ENCODE results near the gene PSMC5. TPM values are rescaled to one million over a fixed set of nuclear protein-coding genes. Genes with fewer than 3 reads are reported as not detected.
A peak's percentile ranks its signal among the peaks of the same experiment; 100 is the strongest.

The PSMC5 gene
- total RNA-seq, 2 donors from 2014 or later, result 59.3 to 105 TPM

DNA sequence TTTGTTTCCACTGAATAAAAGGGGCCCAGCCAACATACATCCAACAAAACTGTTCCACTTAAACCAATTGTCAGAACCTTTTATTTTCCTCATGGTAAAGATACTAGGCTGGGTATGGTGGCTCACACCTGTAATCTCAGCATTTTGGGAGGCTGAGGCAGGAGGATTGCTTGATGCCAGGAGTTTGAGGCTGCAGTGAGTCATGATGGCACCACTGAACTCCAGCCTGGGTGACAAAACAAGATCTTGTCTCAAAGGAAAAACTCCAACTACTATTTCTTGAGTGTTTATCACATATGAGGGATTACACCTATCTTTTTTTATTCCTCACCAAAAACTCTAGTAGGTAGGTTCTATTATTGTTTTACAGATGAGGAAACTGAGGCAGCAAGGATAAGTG lies 4.7 kb upstream of the PSMC5 start:
- Histone ChIP-seq H3K36me3 (peaks cover 78% of the 10 kb centered on the region), H3K27ac (peak overlapping the region; percentile 64 to 68), H3K4me3 (no peak overlapping the region), H3K9me3 (no peaks in the 10 kb centered on the region), H3K27me3 (no peaks in the 10 kb centered on the region), H3K4me1 (peaks cover 0 to 37% of the 10 kb centered on the region in 2 donors)
- DNase-seq (ENCODE audit: low spot score), result no peak
- TF ChIP-seq, protein P1, sequence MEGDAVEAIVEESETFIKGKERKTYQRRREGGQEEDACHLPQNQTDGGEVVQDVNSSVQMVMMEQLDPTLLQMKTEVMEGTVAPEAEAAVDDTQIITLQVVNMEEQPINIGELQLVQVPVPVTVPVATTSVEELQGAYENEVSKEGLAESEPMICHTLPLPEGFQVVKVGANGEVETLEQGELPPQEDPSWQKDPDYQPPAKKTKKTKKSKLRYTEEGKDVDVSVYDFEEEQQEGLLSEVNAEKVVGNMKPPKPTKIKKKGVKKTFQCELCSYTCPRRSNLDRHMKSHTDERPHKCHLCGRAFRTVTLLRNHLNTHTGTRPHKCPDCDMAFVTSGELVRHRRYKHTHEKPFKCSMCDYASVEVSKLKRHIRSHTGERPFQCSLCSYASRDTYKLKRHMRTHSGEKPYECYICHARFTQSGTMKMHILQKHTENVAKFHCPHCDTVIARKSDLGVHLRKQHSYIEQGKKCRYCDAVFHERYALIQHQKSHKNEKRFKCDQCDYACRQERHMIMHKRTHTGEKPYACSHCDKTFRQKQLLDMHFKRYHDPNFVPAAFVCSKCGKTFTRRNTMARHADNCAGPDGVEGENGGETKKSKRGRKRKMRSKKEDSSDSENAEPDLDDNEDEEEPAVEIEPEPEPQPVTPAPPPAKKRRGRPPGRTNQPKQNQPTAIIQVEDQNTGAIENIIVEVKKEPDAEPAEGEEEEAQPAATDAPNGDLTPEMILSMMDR (IDR thresholded peaks at IDR 0.05), result no peak

DNA sequence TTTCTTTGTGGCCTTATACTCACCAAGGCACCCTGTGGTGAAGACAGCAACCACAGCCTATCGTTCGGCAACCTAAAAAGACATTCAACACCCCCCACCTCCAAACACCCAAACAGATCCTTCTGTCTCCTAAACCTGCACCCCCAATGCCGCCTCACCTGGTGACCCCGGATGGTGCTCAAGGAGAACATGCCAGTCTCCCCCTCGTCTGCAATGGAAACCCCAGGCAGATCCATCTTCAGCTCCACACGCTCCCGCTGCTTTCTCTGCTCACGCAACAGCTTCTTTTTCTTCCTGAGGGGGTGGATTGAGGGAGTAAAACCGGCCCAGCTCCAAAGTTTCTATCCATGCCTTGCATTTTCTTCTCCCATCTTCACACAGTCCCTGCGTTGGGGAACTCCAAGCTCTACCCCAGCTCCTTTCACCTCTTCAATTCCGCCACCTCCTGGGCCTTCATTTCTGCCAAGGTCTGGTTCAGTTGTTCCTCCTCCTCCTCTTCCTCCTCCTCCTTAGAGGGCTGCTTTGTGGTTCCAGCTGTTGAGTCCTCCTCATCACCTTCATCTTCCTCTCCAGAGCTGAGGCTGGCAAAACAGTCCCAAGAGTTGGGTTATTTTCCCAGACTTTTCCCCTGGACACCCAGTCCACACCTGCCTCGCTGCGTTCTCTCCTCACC lies 3.4 kb upstream of the PSMC5 start:
- DNase-seq (ENCODE audit: low spot score), result no peak
- Histone ChIP-seq H3K27ac (no peak overlapping the region), H3K9me3 (no peaks in the 10 kb centered on the region), H3K27me3 (no peaks in the 10 kb centered on the region), H3K4me3 (no peak overlapping the region), H3K4me1 (peaks cover 0 to 47% of the 10 kb centered on the region in 2 donors), H3K36me3 (peaks cover 66% of the 10 kb centered on the region)
- TF ChIP-seq, protein P1 (IDR thresholded peaks at IDR 0.05), result no peak

DNA sequence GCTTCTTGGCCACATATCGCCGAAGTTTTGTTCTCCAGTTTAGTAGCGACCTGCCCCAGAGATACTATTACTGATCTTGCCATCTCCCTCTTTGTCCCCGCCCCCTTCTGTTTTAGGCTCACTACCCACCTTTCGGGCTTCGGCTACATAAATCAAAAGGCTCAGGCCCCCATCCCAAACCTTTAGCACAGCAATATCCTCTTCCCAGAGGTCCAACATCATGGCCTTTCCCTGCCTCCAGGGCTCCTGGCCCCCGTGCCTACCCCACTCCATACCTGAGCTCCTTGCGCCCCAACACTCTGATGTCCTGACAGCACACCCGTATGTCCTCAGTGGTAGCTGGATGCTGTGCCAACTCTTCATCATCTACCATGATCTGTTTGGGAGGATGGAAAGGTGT lies 2.9 kb upstream of the PSMC5 start:
- H3K36me3 ChIP-seq, result peaks cover 66% of the 10 kb centered on the region
- no peak overlapping the region for H3K27ac ChIP-seq

DNA sequence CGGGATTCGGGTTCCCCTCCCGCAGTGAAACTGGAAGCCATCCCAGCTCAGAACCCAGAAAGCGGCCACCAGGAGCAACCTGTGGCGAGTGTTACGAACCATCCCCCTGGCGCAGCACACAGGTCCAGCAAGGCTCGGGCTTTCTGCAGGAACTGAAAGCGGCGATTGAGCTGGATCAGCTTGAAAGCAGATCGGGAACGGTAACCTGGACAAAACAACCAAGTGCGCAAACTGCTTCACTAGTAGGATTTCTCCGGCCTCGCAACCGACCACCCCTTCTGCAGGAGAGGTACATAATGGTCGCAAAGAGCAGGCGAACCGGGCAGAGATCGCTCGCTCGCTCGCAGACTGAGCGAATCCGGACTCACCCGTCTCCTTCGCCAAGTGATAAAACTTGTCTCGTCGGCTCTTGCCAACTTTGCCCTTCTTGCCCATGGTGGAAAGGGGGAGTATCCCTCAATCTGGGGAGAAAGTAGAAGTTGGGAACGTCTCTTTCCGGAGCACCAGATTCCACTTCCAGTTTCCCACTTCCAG lies 696 bp upstream of the PSMC5 start:
- H3K9me3 ChIP-seq, result no peaks in the 10 kb centered on the region
- peaks cover 66% of the 10 kb centered on the region for H3K36me3 ChIP-seq
- TF ChIP-seq, protein P1 (IDR thresholded peaks at IDR 0.05), result no peak
- peak overlapping the region; percentile 77 to 89 for H3K4me3 ChIP-seq
- no peaks in the 10 kb centered on the region for H3K27me3 ChIP-seq
- H3K4me1 ChIP-seq, result peaks cover 0 to 40% of the 10 kb centered on the region in 2 donors
- H3K27ac ChIP-seq, result peak overlapping the region; percentile 85 to 92
- DNase-seq (ENCODE audit: low spot score), result peak; percentile 58

More for the DNA sequence above, 2.9 kb upstream of the PSMC5 start:
- Histone ChIP-seq H3K9me3 (no peaks in the 10 kb centered on the region), H3K27me3 (no peaks in the 10 kb centered on the region), H3K4me1 (peaks cover 0 to 53% of the 10 kb centered on the region in 2 donors), H3K4me3 (no peak overlapping the region)
- no peak for DNase-seq (ENCODE audit: low spot score)
- TF ChIP-seq, protein P1 (IDR thresholded peaks at IDR 0.05), result no peak

- Histone ChIP-seq H3K4me1 (peaks cover 0 to 33% of the 10 kb centered on the region in 2 donors), H3K27ac (peak overlapping the region; percentile 85 to 92), H3K27me3 (no peaks in the 10 kb centered on the region), H3K4me3 (peak overlapping the region; percentile 77 to 89), H3K36me3 (peaks cover 66% of the 10 kb centered on the region), H3K9me3 (no peaks in the 10 kb centered on the region)
- DNase-seq (ENCODE audit: low spot score), result peak; percentile 53
- TF ChIP-seq, protein P1 (IDR thresholded peaks at IDR 0.05), result no peak
Measured at GRCh38 chr17:63827801-63828221, 580 bp downstream of the PSMC5 start.

Data from right atrium auricular region (tissue), 2 donors.